Fibroblast of lung (primary cell): Measurements from ENCODE around the gene DUSP19.

ENCODE experiments used
- EZH2 ChIP-seq: IDR thresholded peaks from 2 replicates; pipeline ENCODE4 v1.5.1; 2012; ENCODE audit warnings: low read length, control low read depth, mild to moderate bottlenecking; ENCODE audit errors: missing control alignments
- TF ChIP-seq, protein P1 (sequence below), 2 donors: IDR thresholded peaks in 1 of 2; conservative IDR thresholded peaks in 1 of 2; 1 replicate in 1 of 2; 2 replicates in 1 of 2; pipeline ENCODE4 v1.5.1; 2011 to 2012; ENCODE audit warnings: low read length in 2 of 2, control low read depth in 1 of 2, inconsistent platforms in 1 of 2, low read depth in 1 of 2, mild to moderate bottlenecking in 1 of 2

DNA sequence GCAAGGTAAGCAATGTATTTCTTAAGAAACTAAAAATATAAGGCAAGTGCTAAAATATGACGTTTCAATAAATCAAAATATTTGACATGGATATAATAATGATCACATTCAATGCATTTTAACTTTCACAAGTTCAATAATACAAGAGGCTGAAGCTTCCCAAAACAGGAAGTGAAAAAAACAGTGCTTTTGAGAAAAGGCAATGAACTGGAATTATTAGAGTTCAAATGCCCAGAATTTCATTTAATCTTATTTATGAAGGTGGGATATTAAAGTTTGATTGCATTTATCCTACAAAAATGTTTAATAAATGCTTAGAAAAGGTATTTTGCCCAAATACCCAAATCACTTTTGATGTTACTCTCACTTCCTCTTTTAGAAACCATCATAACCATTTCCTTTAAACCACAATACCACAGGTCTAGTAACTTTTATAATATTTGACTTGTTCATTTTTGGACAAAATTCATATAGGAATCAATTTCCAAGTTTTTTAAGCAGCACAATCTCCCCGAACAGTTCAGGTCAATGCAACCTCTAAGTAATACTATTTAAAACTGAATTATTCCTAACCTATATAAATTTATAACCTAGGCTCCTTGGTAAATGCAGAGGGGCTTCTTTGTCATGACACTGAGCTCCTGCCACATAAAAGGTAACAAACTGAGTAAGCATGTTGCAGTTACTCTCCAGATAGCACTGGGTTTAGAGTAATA, 42.4 kb upstream of the DUSP19 start:
- TF ChIP-seq, protein P1, sequence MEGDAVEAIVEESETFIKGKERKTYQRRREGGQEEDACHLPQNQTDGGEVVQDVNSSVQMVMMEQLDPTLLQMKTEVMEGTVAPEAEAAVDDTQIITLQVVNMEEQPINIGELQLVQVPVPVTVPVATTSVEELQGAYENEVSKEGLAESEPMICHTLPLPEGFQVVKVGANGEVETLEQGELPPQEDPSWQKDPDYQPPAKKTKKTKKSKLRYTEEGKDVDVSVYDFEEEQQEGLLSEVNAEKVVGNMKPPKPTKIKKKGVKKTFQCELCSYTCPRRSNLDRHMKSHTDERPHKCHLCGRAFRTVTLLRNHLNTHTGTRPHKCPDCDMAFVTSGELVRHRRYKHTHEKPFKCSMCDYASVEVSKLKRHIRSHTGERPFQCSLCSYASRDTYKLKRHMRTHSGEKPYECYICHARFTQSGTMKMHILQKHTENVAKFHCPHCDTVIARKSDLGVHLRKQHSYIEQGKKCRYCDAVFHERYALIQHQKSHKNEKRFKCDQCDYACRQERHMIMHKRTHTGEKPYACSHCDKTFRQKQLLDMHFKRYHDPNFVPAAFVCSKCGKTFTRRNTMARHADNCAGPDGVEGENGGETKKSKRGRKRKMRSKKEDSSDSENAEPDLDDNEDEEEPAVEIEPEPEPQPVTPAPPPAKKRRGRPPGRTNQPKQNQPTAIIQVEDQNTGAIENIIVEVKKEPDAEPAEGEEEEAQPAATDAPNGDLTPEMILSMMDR (conservative IDR thresholded peaks at IDR 0.05 in 1 of 2, IDR thresholded peaks at IDR 0.05 in 1 of 2; ENCODE audit: low read depth in 1 of 2, low read length in 2 of 2) = no peak
- TF ChIP-seq EZH2 = no peak
